ENCODE data around the gene DZIP1. TPM values are rescaled to one million over a fixed set of nuclear protein-coding genes. Genes with fewer than 3 reads are reported as not detected.
A peak's percentile ranks its signal among the peaks of the same experiment; 100 is the strongest.

The DZIP1 gene
- polyA plus RNA-seq, 10 donors: 24.8 to 36.7 (median 30.1) TPM

- no peak for DNase-seq
These were observed 2.8 kb upstream of the DZIP1 start for GRCh38 chr13:95647321-95647720.

GRCh38 chr13:95643936-95644598 is 439 bp downstream of the DZIP1 start:
- peak in 2 of 3 donors; percentile 64 to 90 for DNase-seq

GRCh38 chr13:95643571-95643935 is 953 bp downstream of the DZIP1 start:
- DNase-seq: peak in 2 of 3 donors; percentile 48 to 87

GRCh38 chr13:95642999-95643398 is 1.5 kb downstream of the DZIP1 start:
- peak in 1 of 3 donors; percentile 18 for DNase-seq

GRCh38 chr13:95642028-95642621 is 2.4 kb downstream of the DZIP1 start:
- peak in 1 of 3 donors; percentile 65 for DNase-seq

- peak in 1 of 3 donors; percentile 60 for DNase-seq
These were observed 3.0 kb downstream of the DZIP1 start for GRCh38 chr13:95641291-95642027.

GRCh38 chr13:95636853-95637252 is 7.7 kb downstream of the DZIP1 start:
- no peak for DNase-seq

- no peak for DNase-seq
These were observed 13.9 kb downstream of the DZIP1 start for GRCh38 chr13:95630593-95630992.

GRCh38 chr13:95629071-95629470 is 15.4 kb downstream of the DZIP1 start:
- no peak for DNase-seq

GRCh38 chr13:95628488-95628887 is 16.0 kb downstream of the DZIP1 start:
- no peak for DNase-seq

GRCh38 chr13:95627590-95627989 is 16.9 kb downstream of the DZIP1 start:
- no peak for DNase-seq

GRCh38 chr13:95626768-95627167 is 17.7 kb downstream of the DZIP1 start:
- DNase-seq: no peak

- DNase-seq: peak in 2 of 3 donors; percentile 66 to 72
These were observed 20.5 kb downstream of the DZIP1 start for GRCh38 chr13:95624020-95624419.

GRCh38 chr13:95623141-95623540 is 21.4 kb downstream of the DZIP1 start:
- DNase-seq: no peak

- no peak for DNase-seq
These were observed 23.5 kb downstream of the DZIP1 start for GRCh38 chr13:95620825-95621498.

GRCh38 chr13:95620030-95620824 is 24.3 kb downstream of the DZIP1 start:
- peak in 1 of 3 donors; percentile 42 for DNase-seq

- no peak for DNase-seq
These were observed 29.0 kb downstream of the DZIP1 start for GRCh38 chr13:95615539-95615938.

- no peak for DNase-seq
These were observed 29.8 kb downstream of the DZIP1 start for GRCh38 chr13:95614641-95615245.

- no peak for DNase-seq
These were observed 35.7 kb downstream of the DZIP1 start for GRCh38 chr13:95608640-95609323.

- DNase-seq: no peak
These were observed 37.1 kb downstream of the DZIP1 start for GRCh38 chr13:95607366-95607765.
